HEK293T (cell line): ENCODE data around the gene CEP83.

Source experiments
- ARNT ChIP-seq: fragments of 450-650 bp; IDR thresholded peaks from 2 replicates; pipeline ENCODE4 v1.6.1; 2017; ENCODE audit warnings: mild to moderate bottlenecking
- BHLHE40 ChIP-seq: fragments of 450-650 bp; IDR thresholded peaks from 2 replicates; pipeline ENCODE4 v1.6.1; 2016; ENCODE audit warnings: mild to moderate bottlenecking, moderate library complexity, borderline replicate concordance
- FOXA1 ChIP-seq: fragments of 450-650 bp; IDR thresholded peaks from 2 replicates; pipeline ENCODE4 v1.6.1; 2016; ENCODE audit warnings: mild to moderate bottlenecking
- NFRKB ChIP-seq: fragments of 450-650 bp; IDR thresholded peaks from 2 replicates; pipeline ENCODE4 v1.6.1; 2016; ENCODE audit warnings: mild to moderate bottlenecking, moderate library complexity

DNA sequence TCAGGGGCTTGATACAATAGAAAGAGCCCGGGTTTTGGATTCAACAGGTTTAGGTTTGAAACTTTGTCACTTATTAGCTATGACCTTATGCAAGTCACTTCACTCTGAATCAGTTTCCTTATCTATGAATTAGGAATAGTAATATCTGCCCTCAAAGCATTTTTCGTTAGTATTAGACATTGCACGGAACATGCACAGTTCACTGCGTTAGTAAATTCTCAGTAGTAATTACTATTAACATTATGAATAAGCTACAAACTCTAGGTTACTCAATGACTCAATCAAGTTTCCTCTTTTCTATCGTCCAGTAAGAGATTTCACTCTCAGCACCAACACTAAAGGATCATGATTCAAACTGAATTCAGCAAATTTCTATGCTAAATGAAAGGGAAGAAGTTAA, 150.3 kb downstream of the CEP83 start:
- TF ChIP-seq BHLHE40: no peak
- no peak for TF ChIP-seq NFRKB
- TF ChIP-seq FOXA1: no peak
- no peak for TF ChIP-seq ARNT
